T-cell (primary cell): ENCODE results near the gene HGF. TPM values are rescaled to one million over a fixed set of nuclear protein-coding genes. Genes with fewer than 3 reads are reported as not detected.

ENCODE experiments used
- ATAC-seq, 4 experiments: fragments of 200-7000 bp in 3 of 4; fragments of 150-1000 bp in 1 of 4; cut with Tn5 transposase; replicated peaks in 1 of 4; 1 replicate in 3 of 4; 2 replicates in 1 of 4; pipeline ENCODE4 v1.10.0; 2021; ENCODE audit warnings: moderate library complexity in 3 of 4, mild to moderate bottlenecking in 2 of 4, moderate number of reproducible peaks in 1 of 4
- CTCF ChIA-PET, 2 donors: fragments of 300-600 bp; sonication (Branson Sonifier 250); formaldehyde crosslinking; loops; one replicate each; lab custom pipeline; 2022; ENCODE audit warnings: antibody characterized with exemption in 2 of 2; lab: Charles Lee
- POLR2A ChIA-PET, 2 donors: fragments of 300-600 bp; sonication (Branson Sonifier 250); formaldehyde crosslinking; loops; one replicate each; lab custom pipeline; 2022; ENCODE audit warnings: antibody characterized with exemption in 2 of 2; lab: Charles Lee
- DNase-seq, 35 experiments: peaks; one replicate each; pipeline versions ENCODE4 v3.0.0 to v3.0.0-alpha.2; 2013 to 2023
- H3K27ac ChIP-seq: one replicate; pipeline ENCODE4 v1.5.1; 2013; ENCODE audit warnings: low read length
- H3K27me3 ChIP-seq, 2 experiments: replicated peaks in 1 of 2; 1 replicate in 1 of 2; 2 replicates in 1 of 2; pipeline versions ENCODE4 v1.6.1 to v1.7.0; 2013; ENCODE audit warnings: low read length in 1 of 2, mixed read lengths in 1 of 2; ENCODE audit not compliant: control insufficient read depth in 2 of 2, insufficient read depth in 2 of 2; ENCODE audit errors: extremely low read depth in 1 of 2
- H3K36me3 ChIP-seq, 2 donors: 1 replicate in 1 of 2; 2 replicates in 1 of 2; pipeline versions ENCODE4 v1.6.1 to v1.7.0; 2013; ENCODE audit warnings: low read length in 1 of 2; ENCODE audit not compliant: control insufficient read depth in 2 of 2, insufficient read depth in 1 of 2; ENCODE audit errors: extremely low read depth in 1 of 2
- H3K4me1 ChIP-seq, 2 experiments: 1 replicate in 1 of 2; 2 replicates in 1 of 2; pipeline versions ENCODE4 v1.6.1 to v1.7.0; 2013; ENCODE audit warnings: low read length in 2 of 2, mixed read lengths in 1 of 2; ENCODE audit not compliant: insufficient read depth in 2 of 2, control insufficient read depth in 1 of 2; ENCODE audit errors: extremely low read depth in 1 of 2
- H3K4me3 ChIP-seq, 2 donors: 1 replicate in 1 of 2; 2 replicates in 1 of 2; pipeline versions ENCODE4 v1.5.1 to v1.7.0; 2013; ENCODE audit warnings: mild to moderate bottlenecking in 2 of 2, low read length in 1 of 2, moderate library complexity in 1 of 2; ENCODE audit not compliant: control insufficient read depth in 1 of 2; ENCODE audit errors: extremely low read depth in 1 of 2
- H3K9me3 ChIP-seq: 2 replicates; pipeline ENCODE4 v1.7.0; 2013
- H3K27ac Mint-ChIP-seq, 2 donors: one replicate each; pipeline ENCODE4 v1.8.0; 2020 to 2021; ENCODE audit warnings: mild to moderate bottlenecking in 2 of 2, mixed read lengths in 2 of 2
- H3K27me3 Mint-ChIP-seq, 2 donors: one replicate each; pipeline ENCODE4 v1.8.0; 2021 to 2022; ENCODE audit warnings: mixed read lengths in 2 of 2
- H3K36me3 Mint-ChIP-seq: one replicate; pipeline ENCODE4 v1.8.0; 2021; ENCODE audit warnings: mixed read lengths
- H3K4me1 Mint-ChIP-seq, 3 donors: one replicate each; pipeline ENCODE4 v1.8.0; 2020 to 2022; ENCODE audit warnings: mixed read lengths in 3 of 3, mild to moderate bottlenecking in 1 of 3
- H3K4me3 Mint-ChIP-seq, 3 donors: one replicate each; pipeline ENCODE4 v1.8.0; 2020 to 2022; ENCODE audit warnings: mild to moderate bottlenecking in 3 of 3, mixed read lengths in 3 of 3, moderate library complexity in 3 of 3
- H3K9me3 Mint-ChIP-seq, 3 donors: one replicate each; pipeline ENCODE4 v1.8.0; 2020 to 2022; ENCODE audit warnings: mixed read lengths in 3 of 3
- WGBS: methylation state at CpG from one replicate; pipeline ENCODE4 v1.1.5; 2013; ENCODE audit warnings: missing lambda C conversion rate; ENCODE audit not compliant: insufficient coverage; 5-methylcytosine and 5-hydroxymethylcytosine counted together
- total RNA-seq, 35 experiments: library from RNA in 6 of 35; stranded (reverse) in 6 of 35; fragments of 120-200 nt in 1 of 35; gene quantifications; one replicate each; pipeline versions ENCODE4 v1.2.1 to v1.2.4 and lab custom pipeline; 2013 to 2026

HGF gene
- total RNA-seq, 5 donors from 2014 or later (not counting 1 experiment from before 2014, with no cell fraction given), result 0.32 TPM; not detected in 4

GRCh38 chr7:81684514-81685269, 85.2 kb downstream of the HGF start:
- no peak overlapping the region for H3K27ac Mint-ChIP-seq
- no peaks in the 10 kb centered on the region for H3K27me3 Mint-ChIP-seq
- no peak overlapping the region for H3K4me3 Mint-ChIP-seq
- Histone ChIP-seq H3K27me3 (no peaks in the 10 kb centered on the region), H3K4me3 (no peak overlapping the region), H3K36me3 (no peaks in the 10 kb centered on the region), H3K27ac (no peak overlapping the region), H3K4me1 (no peaks in the 10 kb centered on the region), H3K9me3 (no peaks in the 10 kb centered on the region)
- ChIA-PET CTCF (no interaction called here), POLR2A (interaction anchor here in 1 of 2 donors (0.7 kb wide), 1 partner anchor 11 kb away, joined by 3 read pairs; no protein-coding TSS in a partner anchor)
- ATAC-seq (no peak), DNase-seq (no peak)
- WGBS, result 79% methylated on average over 2 of the region's 2 CpGs
- no peaks in the 10 kb centered on the region for H3K36me3 Mint-ChIP-seq
- peaks cover 0 to 23% (median 0%) of the 10 kb centered on the region in 3 donors for H3K9me3 Mint-ChIP-seq
- H3K4me1 Mint-ChIP-seq, result no peaks in the 10 kb centered on the region

DNA sequence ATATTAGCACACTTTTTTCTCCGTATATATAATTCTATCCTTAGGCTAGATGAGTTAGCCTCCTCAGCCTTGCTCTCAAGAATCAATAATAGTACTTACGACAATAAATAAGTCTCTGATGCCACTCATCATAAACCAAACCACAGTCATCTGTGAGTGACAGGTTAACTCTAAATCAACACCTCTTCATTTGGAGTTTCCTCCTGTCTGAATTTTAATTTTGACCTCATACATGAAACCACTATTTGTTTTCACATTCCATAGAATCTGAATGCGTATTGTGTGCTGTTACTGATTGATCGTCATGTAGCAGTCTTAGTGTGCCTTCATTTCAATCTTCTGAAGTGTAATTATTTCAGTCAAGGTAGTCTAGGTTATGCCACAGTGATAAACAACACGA, 85.8 kb downstream of the HGF start:
- H3K27me3 ChIP-seq, result no peaks in the 10 kb centered on the region
- DNase-seq, result no peak
- no peaks in the 10 kb centered on the region for H3K27me3 Mint-ChIP-seq
- no peaks in the 10 kb centered on the region for H3K4me1 ChIP-seq
- no peaks in the 10 kb centered on the region for H3K4me1 Mint-ChIP-seq
- no peaks in the 10 kb centered on the region for H3K36me3 Mint-ChIP-seq
- no peak overlapping the region for H3K4me3 ChIP-seq
- no peaks in the 10 kb centered on the region for H3K9me3 ChIP-seq
- no peak overlapping the region for H3K27ac ChIP-seq
- H3K36me3 ChIP-seq, result no peaks in the 10 kb centered on the region
- H3K9me3 Mint-ChIP-seq, result peaks cover 0 to 20% (median 0%) of the 10 kb centered on the region in 3 donors
- ChIA-PET CTCF (no interaction called here), POLR2A (interaction anchor here in 1 of 2 donors (0.7 kb wide), 1 partner anchor 10 kb away, joined by 3 read pairs; no protein-coding TSS in a partner anchor)
- no peak overlapping the region for H3K27ac Mint-ChIP-seq
- no peak overlapping the region for H3K4me3 Mint-ChIP-seq
- 86% methylated on average over 1 of the region's 5 CpGs for WGBS
- ATAC-seq, result no peak

- no peak overlapping the region for H3K27ac ChIP-seq
- no peak overlapping the region for H3K27ac Mint-ChIP-seq
- DNase-seq, result no peak
Observed at GRCh38 chr7:81682873-81683272, 87.0 kb downstream of the HGF start.

GRCh38 chr7:81680120-81680519, 89.7 kb downstream of the HGF start:
- Histone ChIP-seq H3K27me3 (no peaks in the 10 kb centered on the region), H3K9me3 (no peaks in the 10 kb centered on the region), H3K4me1 (no peaks in the 10 kb centered on the region), H3K27ac (no peak overlapping the region), H3K4me3 (no peak overlapping the region), H3K36me3 (no peaks in the 10 kb centered on the region)
- H3K27me3 Mint-ChIP-seq, result no peaks in the 10 kb centered on the region
- CTCF ChIA-PET, result no interaction called here
- no peak for DNase-seq
- H3K27ac Mint-ChIP-seq, result no peak overlapping the region
- peaks cover 0 to 8% (median 0%) of the 10 kb centered on the region in 3 donors for H3K9me3 Mint-ChIP-seq
- no peaks in the 10 kb centered on the region for H3K36me3 Mint-ChIP-seq
- WGBS, result no CpG with 5 or more reads among the region's 2 CpGs
- H3K4me1 Mint-ChIP-seq, result no peaks in the 10 kb centered on the region
- no peak overlapping the region for H3K4me3 Mint-ChIP-seq
- POLR2A ChIA-PET, result no interaction called here
- no peak for ATAC-seq

More at GRCh38 chr7:81682873-81683272, 87.0 kb downstream of the HGF start:
- Mint-ChIP-seq H3K9me3 (peaks cover 0 to 13% (median 0%) of the 10 kb centered on the region in 3 donors), H3K27me3 (no peaks in the 10 kb centered on the region), H3K36me3 (no peaks in the 10 kb centered on the region), H3K4me1 (no peaks in the 10 kb centered on the region), H3K4me3 (no peak overlapping the region)
- POLR2A ChIA-PET, result no interaction called here
- no CpG with 5 or more reads among the region's 2 CpGs for WGBS
- Histone ChIP-seq H3K4me1 (no peaks in the 10 kb centered on the region), H3K4me3 (no peak overlapping the region), H3K27me3 (no peaks in the 10 kb centered on the region), H3K36me3 (no peaks in the 10 kb centered on the region), H3K9me3 (no peaks in the 10 kb centered on the region)
- no peak for ATAC-seq
- CTCF ChIA-PET, result no interaction called here

GRCh38 chr7:81676813-81677212, 93.0 kb downstream of the HGF start:
- ChIA-PET CTCF (no interaction called here), POLR2A (no interaction called here)
- no peak for DNase-seq
- Mint-ChIP-seq H3K27me3 (no peaks in the 10 kb centered on the region), H3K4me3 (no peak overlapping the region), H3K9me3 (peaks cover 0 to 11% (median 3%) of the 10 kb centered on the region in 3 donors), H3K4me1 (no peaks in the 10 kb centered on the region), H3K27ac (no peak overlapping the region), H3K36me3 (no peaks in the 10 kb centered on the region)
- H3K27me3 ChIP-seq, result no peaks in the 10 kb centered on the region
- ATAC-seq, result no peak
- H3K27ac ChIP-seq, result no peak overlapping the region
- no CpG with 5 or more reads among the region's 1 CpG for WGBS
- H3K4me1 ChIP-seq, result no peaks in the 10 kb centered on the region
- H3K4me3 ChIP-seq, result no peak overlapping the region
- H3K36me3 ChIP-seq, result no peaks in the 10 kb centered on the region
- no peaks in the 10 kb centered on the region for H3K9me3 ChIP-seq

GRCh38 chr7:81676105-81676811, 93.6 kb downstream of the HGF start:
- H3K36me3 Mint-ChIP-seq, result no peaks in the 10 kb centered on the region
- Histone ChIP-seq H3K36me3 (no peaks in the 10 kb centered on the region), H3K4me3 (no peak overlapping the region), H3K4me1 (no peaks in the 10 kb centered on the region), H3K27me3 (no peaks in the 10 kb centered on the region), H3K27ac (no peak overlapping the region), H3K9me3 (no peaks in the 10 kb centered on the region)
- no peaks in the 10 kb centered on the region for H3K27me3 Mint-ChIP-seq
- ChIA-PET CTCF (no interaction called here), POLR2A (no interaction called here)
- no peak for ATAC-seq
- no peaks in the 10 kb centered on the region for H3K4me1 Mint-ChIP-seq
- WGBS, result 63% methylated on average over 1 of the region's 3 CpGs
- H3K9me3 Mint-ChIP-seq, result peaks cover 0 to 10% (median 3%) of the 10 kb centered on the region in 3 donors
- no peak for DNase-seq
- no peak overlapping the region for H3K4me3 Mint-ChIP-seq
- no peak overlapping the region for H3K27ac Mint-ChIP-seq
